HG02973 (cell line): ENCODE results near the gene UNC93A.
A peak's percentile ranks its signal among the peaks of the same experiment; 100 is the strongest.
"Not testable (repeated sequence)": the region's sequence is repeated elsewhere in the genome, so short reads cannot be mapped to it uniquely, and the experiment has no call there.

Experiments
- ATAC-seq: cut with Tn5 transposase; IDR thresholded peaks from one replicate; pipeline ENCODE4 v1.9.1; 2021; ENCODE audit warnings: moderate library complexity; ENCODE audit not compliant: unreplicated experiment

UNC93A gene

GRCh38 chr6:167270499-167271311 lies 20.4 kb upstream of the UNC93A start:
- ATAC-seq: no peak

DNA sequence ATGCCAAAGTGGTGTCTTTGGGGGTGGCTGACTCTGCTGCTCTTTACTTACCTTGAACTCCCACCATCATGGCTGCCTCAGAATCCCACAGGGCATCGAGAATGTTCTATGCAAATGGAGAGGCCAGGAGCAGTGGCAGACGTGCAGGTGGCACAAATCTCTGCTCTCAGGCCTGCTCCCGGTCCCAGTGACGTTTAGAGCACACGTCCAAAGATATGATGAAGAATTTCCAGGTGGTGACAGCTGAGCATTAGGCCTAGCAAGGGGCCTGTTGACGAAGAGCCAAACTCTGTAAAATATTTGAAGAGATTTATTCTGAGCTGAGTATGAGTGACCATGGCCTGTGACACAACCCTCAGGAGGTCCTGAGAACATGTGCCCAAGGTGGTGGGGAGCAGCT lies 19.0 kb upstream of the UNC93A start:
- ATAC-seq: no peak

DNA sequence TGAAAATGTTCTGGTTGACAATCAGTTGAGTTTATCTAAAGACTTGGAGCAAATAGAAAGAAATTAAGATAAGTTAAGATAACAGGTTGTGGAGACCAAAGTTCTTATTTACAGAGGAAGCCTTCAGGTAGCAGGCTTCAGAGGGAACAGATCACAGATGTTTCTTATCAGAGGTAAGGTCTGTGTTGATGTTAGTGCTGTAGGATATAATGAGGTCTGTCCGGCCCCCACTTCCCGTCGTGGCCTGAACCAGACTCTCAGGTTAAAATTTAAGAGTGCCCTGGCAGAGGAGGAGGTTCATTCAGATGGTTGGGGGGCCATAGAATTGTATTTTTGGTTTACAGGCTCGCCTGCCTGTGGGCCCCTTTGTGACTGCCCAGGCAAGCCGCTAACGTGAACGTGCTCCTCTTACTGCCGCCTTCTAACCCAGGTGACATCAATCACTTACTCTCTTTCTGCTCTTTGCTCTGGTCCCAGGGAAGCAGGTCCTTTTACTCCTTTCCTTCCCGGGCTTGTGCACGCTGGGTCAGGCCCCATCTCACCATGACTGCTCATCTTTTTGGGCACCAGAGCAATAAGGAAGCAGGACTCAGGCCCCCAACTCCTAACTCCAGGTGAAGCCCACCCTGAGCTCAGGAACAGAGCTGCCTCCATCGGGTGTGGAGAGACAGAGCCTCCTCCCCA lies 18.3 kb upstream of the UNC93A start:
- no peak for ATAC-seq

DNA sequence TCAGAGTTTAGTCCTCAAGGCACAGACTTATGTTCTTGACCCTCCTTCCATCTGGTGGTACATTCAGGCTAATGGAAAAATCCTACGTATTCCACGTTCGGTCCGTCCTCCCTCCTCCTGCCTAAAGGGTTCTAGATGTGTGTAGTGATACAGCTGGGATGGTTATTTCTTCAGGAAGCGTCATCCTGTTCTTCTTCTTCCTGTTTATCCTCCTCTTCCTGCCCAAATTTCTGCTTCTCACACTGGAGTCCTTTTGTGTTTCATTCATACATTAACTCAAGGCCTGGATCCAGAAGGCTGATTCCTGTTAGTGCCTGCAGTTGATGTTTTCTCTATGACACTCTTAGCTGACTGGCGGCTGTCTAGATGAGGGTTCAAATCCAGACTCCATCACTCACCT lies 16.8 kb upstream of the UNC93A start:
- no peak for ATAC-seq

GRCh38 chr6:167275001-167275400 lies 16.1 kb upstream of the UNC93A start:
- ATAC-seq: no peak

GRCh38 chr6:167275436-167275835 lies 15.7 kb upstream of the UNC93A start:
- no peak for ATAC-seq

DNA sequence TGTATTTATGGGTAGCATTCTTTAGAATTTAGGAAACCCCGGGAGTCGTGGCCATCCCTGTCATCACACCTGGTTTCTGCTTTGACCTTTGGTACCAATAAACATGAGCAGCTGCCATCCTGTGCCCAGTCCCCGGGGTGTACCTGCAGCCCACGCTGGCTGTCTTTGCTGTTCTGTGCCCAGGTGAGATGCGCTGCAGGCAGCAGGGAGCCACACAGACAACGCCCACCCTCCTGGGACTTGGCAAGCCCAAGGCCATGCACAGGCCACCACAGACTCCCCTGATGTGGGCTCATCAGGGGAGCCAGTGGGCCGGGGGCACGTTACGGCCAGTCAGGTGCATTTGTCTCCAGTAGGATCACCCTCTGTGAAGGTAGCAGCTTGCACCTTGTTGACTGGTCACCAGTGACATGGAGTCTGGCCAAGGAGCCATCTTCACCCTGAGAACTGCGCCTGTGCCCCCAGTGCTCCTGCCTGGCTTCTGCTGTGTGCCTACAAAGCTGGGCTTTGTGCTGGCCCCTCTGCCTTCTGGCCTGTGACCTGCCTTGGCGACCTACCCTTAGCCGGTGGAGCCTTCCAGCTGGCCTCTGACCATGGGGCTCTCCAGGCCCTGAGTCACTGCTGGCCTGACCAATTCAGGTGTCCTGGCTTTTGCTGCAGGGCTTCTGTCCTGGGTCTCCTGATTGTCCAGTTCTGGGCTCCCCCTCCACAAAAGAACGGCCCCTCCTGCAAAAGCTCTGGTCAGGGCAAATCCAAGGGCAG lies 14.2 kb upstream of the UNC93A start:
- no peak for ATAC-seq

DNA sequence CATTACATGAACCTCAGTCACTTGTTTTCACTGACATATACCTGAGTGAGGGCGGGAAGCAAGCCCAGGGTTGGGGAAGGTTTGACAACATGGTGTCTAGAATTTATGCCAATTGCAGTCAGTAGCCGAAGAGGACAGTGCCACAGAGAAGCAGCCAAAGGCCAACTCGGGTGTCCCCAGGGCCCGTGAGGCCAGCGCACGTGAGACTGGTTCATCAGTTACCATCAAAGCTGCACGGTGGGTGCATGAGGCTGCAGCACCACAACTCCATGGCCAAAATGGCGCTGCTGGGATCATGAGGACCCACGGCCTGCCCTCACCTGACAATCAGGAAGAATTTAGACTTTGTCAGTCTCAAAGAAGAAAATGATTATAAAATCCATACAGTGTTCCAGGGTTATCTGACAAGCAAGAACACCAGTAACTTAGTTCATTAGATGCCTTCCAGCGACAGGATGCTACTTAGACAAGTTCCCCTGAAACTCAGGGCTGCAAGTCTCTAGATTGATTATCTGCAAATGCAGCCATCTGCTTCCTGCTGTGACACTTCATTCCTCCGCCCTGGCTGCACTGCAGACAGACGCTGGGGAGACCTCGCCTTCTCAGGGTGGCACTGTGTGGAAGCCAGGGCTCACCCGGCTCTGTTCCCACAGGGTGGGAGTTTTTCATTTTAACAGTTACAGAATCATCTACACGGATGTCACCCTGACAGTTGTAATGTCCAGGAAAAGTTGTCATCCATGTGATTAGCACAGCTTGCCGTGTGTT lies 12.8 kb upstream of the UNC93A start:
- ATAC-seq: not testable (repeated sequence)

DNA sequence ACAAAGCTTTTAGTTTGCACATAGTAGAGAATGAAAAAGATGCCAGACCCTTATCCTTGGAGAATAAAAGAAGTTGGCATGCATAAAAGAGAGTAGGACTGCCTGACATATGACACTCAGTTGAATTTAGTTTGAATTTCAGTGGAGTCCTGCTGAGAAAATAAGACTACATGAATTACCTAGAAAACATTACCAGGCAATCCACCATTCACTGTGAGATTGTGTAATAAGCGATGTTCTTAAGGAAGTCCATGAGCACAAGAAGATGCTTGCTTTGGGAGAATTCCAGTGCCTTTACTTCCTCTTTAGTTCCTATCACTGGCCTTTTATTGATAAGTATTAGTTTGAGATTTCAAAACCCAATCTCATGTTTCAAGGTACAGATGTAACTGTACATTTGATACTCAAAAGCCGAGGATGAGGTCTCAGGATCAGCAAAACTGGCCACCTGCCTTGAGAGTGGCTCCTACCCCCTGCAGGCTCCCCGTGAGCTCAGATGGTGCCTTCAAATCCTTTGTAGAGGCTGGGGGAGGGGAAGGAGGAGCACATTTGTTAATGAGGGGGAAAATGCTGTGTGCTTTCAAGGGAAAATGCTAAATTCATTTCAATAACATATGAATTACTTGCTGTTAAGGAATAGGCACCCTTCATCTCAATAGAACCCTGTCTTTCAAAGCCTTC lies 11.2 kb upstream of the UNC93A start:
- no peak for ATAC-seq

DNA sequence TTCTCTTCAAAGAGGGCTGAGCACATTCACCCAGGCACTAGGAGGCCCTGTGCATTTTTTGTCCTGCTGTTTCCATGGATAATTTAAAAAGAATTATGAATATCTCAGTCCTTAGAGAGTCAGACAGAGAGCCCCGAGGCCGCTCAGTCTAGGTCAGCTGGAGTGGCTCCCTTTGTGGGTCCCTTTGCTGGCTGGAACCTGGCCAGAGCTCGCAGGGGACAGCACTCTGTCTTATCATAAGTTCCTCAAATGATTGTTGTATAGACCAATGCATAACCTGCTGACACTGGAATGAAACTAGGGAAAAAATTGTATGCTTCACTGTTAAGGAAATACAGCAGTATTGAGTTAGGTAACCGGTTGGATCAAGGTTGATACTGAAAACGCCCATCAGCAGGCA lies 10.6 kb upstream of the UNC93A start:
- ATAC-seq: not testable (repeated sequence)

GRCh38 chr6:167282165-167282564 lies 8.9 kb upstream of the UNC93A start:
- ATAC-seq: no peak

DNA sequence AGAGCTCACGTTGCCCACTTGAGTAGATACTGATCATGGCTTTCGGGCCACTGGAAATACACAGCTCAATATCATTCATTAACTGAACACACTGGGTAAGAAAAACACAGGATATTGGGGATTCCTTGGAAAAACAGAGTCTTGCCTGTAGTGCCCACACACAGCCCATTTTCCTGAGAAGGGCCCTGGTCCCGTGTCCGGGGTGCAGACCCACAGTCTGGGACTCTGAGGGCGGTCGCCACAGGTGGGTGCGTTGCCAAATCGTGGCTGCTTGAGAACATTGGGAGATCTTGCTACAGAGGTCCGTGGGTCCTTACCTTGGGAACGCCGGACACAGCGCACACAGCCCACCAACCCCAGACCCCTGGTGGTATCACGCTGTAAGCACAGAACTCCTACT lies 6.5 kb upstream of the UNC93A start:
- ATAC-seq: not testable (repeated sequence)

- ATAC-seq: no peak
Observed at GRCh38 chr6:167285077-167285770, 5.9 kb upstream of the UNC93A start.

DNA sequence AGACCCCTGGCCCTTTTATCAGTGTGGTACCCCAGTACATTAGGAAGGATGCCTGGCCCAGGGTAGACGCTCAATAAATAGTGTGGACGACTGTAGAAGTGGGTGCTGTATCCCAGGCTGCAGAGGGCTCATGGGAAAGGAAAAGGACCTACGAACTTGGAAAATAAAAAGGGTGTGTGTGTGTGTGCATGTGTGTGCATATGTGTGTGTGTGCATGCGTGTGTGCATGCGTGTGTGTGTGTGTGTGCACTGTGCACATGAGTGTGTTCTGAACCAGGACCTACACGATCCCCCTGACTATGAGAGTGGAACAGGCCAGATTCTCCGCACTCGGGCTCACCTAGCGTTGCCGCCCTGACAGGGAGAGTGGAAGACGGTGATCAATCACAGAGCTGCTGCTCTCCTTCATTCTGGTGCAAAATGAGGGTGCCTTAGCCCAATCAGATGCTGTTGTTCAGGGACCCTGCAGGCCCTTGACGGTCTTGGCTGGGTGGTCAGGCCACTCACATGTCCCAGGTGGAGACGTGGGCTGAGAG lies 3.5 kb upstream of the UNC93A start:
- ATAC-seq: no peak

DNA sequence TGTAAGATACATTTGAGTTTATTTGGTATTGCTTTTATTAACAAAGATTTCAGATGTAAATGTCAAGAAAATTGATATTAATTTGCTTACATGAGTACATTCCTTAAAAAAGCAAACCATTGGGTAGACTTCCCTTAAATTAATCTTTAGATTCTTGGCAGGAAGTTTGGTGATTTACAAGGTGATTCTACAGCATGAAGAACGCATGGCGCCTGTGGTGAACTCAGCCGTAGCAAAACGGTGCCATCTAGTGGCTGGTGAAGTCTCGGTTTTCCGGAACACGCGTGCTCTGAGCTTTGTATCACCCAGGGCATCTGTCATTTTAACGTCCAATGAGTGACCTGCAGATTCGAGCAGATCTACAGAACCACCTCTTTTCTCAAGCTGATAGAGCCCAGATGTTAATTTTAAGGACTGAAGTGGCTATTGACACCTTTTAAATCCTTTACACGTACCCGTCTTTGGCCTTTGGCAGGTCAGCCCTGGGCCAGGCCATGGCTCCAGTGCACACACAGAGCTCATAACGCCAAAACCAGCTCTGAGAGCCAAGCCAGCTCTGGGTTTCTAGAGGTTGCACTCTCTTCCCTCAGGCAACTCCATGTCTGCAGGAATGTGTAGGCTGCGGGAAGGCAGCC lies 2.4 kb upstream of the UNC93A start:
- ATAC-seq: peak; percentile 61

DNA sequence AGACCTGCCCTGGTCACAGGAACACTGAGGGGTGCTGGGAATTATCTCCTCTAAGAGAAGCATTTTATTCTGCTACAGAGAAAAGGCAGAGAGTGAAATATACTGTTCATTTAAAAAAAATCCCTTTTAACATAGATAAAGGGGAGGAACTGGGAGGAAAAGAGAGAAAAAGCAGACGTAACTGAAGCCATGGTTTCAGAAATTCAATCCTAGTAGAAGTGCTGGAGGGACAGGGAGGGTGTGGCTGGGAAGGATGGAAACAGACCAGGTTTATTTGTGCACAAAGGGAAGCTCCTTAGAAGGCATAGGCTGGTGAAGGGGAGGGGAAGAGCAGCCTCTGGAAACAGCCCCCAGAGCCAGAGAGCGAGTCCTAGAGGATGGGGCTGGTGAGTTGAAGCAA lies 1.8 kb upstream of the UNC93A start:
- not testable (repeated sequence) for ATAC-seq

- no peak for ATAC-seq
Observed at GRCh38 chr6:167291623-167292300, 647 bp downstream of the UNC93A start.

GRCh38 chr6:167292301-167293087 lies 1.4 kb downstream of the UNC93A start:
- no peak for ATAC-seq
